ENCODE results near the gene CD1C.
"Not testable (repeated sequence)": the region's sequence is repeated elsewhere in the genome, so short reads cannot be mapped to it uniquely, and the experiment has no call there.

CD1C gene

DNA sequence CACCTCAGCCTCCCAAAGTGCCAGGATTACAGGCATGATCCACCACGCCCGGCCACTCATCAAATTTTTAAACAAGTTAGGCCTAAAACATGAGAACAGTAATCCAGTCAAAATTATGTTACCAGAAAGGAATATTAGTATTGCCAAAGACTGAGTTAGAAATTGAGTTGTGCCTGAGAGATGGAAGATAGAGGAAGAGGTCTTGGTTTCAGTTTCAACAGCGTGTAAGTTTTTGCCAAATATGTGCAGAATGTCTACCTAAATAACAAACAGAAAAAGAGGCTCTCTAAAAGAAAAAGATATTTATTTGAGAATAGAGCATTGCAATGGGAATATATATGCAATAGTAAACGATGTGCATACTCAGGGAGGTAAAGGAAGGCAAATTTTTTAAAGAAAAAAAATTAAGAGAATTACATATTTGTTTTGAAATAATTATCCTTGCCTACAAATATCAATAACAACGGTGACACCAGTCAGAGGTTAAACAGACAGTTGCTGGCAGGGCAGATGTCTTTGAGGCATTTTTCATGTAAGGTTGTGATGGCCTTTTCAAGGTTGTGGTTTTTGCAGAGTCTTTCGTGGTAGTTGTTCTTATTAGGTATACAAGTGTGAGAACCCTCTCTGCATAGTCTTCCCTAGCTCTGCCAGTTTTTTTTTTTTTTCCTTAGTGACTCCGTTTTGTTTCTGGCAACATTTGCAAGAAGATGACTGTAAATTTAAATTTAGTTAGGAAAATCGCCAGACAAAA, 43.9 kb downstream of the CD1C start:
- Histone ChIP-seq H3K4me3 (ENCODE audit: low read depth, low read length) (no peak overlapping the region), H3K27me3 (ENCODE audit: insufficient read depth, low read depth, severe bottlenecking) (peaks cover 83% of the 10 kb centered on the region), H3K36me3 (no peaks in the 10 kb centered on the region), H3K9me3 (ENCODE audit: severe bottlenecking) (no peaks in the 10 kb centered on the region), H3K27ac (no peak overlapping the region)
- TF ChIP-seq, protein P1, sequence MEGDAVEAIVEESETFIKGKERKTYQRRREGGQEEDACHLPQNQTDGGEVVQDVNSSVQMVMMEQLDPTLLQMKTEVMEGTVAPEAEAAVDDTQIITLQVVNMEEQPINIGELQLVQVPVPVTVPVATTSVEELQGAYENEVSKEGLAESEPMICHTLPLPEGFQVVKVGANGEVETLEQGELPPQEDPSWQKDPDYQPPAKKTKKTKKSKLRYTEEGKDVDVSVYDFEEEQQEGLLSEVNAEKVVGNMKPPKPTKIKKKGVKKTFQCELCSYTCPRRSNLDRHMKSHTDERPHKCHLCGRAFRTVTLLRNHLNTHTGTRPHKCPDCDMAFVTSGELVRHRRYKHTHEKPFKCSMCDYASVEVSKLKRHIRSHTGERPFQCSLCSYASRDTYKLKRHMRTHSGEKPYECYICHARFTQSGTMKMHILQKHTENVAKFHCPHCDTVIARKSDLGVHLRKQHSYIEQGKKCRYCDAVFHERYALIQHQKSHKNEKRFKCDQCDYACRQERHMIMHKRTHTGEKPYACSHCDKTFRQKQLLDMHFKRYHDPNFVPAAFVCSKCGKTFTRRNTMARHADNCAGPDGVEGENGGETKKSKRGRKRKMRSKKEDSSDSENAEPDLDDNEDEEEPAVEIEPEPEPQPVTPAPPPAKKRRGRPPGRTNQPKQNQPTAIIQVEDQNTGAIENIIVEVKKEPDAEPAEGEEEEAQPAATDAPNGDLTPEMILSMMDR (IDR thresholded peaks at IDR 0.05; ENCODE audit: low read depth, low read length) = no peak
- no peak for DNase-seq

DNA sequence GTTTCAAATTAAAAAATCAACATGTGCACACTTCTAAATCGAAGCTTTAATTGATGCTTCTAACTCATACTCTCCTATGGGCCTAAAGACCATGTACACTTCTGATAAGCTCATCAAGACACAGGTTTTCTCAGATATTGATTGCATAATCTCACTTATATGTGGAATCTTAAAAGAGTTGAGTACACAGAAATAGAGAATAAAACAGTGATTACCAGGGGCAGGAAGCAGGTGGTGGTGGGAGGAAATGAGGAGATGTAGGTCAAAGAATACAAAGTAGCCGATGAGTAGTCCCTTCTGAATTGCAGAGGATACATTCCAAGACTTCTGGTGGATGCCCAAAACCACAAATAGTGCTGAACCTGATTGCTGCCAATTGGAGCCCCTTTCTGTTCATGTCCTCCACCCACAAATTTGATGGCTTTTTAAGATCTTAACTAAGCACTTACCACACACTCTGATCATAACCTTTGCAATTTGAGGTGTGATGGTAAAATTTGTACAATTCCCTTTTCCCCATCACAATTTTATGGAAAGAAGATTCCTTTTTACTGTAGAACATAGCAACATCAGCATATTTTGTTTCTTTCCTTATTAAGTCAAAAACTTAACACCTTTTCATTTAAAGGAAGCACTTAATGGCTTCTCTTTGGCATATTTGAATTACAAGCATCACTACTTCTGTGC, 44.9 kb downstream of the CD1C start:
- no peak for DNase-seq
- H3K27me3 ChIP-seq (ENCODE audit: insufficient read depth, low read depth, severe bottlenecking) = peaks cover 75% of the 10 kb centered on the region
- no peak overlapping the region for H3K27ac ChIP-seq
- no peaks in the 10 kb centered on the region for H3K9me3 ChIP-seq (ENCODE audit: severe bottlenecking)
- TF ChIP-seq, protein P1 (IDR thresholded peaks at IDR 0.05; ENCODE audit: low read depth, low read length) = no peak
- no peak overlapping the region for H3K4me3 ChIP-seq (ENCODE audit: low read depth, low read length)
- H3K36me3 ChIP-seq = no peaks in the 10 kb centered on the region

DNA sequence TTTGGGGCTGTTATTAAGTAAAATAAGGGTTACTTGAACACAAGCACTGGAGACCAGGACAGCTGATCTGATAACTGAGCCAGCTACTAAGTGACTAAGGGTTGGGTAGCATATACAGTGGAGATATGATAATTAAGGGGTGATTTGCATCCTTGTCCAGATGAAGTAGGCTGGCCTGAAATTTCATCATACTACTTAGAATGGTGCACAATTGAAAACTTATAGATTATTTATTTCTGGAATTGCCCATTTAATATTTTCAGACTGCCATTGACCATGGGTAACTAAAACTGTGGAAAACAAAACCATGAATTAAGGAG, 45.5 kb downstream of the CD1C start:
- Histone ChIP-seq H3K36me3 (no peaks in the 10 kb centered on the region), H3K9me3 (ENCODE audit: severe bottlenecking) (no peaks in the 10 kb centered on the region), H3K4me3 (ENCODE audit: low read depth, low read length) (no peak overlapping the region), H3K27me3 (ENCODE audit: insufficient read depth, low read depth, severe bottlenecking) (peaks cover 75% of the 10 kb centered on the region), H3K27ac (no peak overlapping the region)
- TF ChIP-seq, protein P1 (IDR thresholded peaks at IDR 0.05; ENCODE audit: low read depth, low read length) = no peak
- DNase-seq = no peak

DNA sequence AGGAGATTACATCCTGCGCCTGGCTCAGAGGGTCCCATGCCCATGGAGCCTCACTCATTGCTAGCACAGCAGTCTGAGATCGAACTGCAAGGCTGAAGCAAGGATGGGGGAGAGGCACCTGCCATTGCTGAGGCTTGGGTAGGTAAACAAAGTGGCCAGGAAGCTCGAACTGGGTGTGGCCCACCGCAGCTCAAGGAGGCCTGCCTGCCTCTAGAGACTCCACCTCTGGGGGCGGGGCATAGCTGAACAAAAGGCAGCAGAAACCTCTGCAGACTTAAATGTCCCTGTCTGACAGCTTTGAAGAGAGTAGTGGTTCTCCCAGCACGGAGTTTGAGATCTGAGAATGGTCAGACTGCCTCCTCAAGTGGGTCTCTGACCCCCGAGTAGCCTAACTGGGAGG, 46.7 kb downstream of the CD1C start:
- not testable (repeated sequence) for H3K27ac ChIP-seq; H3K36me3 ChIP-seq; DNase-seq; H3K9me3 ChIP-seq (ENCODE audit: severe bottlenecking); H3K4me3 ChIP-seq (ENCODE audit: low read depth, low read length)
- H3K27me3 ChIP-seq (ENCODE audit: insufficient read depth, low read depth, severe bottlenecking) = peaks cover 68% of the 10 kb centered on the region

All from WERI-Rb-1 (cell line).